Activated effector memory CD4-positive, alpha-beta T cell treated with anti-CD3 and anti-CD28 coated beads, Interleukin-2, amount 50 U/mL, for 16 hours (primary cell): Measurements from ENCODE around the gene NR2F1-AS1.

Experiments
- DNase-seq: peaks from one replicate; pipeline ENCODE4 v3.0.0-alpha.2; 2020

Gene NR2F1-AS1

DNA sequence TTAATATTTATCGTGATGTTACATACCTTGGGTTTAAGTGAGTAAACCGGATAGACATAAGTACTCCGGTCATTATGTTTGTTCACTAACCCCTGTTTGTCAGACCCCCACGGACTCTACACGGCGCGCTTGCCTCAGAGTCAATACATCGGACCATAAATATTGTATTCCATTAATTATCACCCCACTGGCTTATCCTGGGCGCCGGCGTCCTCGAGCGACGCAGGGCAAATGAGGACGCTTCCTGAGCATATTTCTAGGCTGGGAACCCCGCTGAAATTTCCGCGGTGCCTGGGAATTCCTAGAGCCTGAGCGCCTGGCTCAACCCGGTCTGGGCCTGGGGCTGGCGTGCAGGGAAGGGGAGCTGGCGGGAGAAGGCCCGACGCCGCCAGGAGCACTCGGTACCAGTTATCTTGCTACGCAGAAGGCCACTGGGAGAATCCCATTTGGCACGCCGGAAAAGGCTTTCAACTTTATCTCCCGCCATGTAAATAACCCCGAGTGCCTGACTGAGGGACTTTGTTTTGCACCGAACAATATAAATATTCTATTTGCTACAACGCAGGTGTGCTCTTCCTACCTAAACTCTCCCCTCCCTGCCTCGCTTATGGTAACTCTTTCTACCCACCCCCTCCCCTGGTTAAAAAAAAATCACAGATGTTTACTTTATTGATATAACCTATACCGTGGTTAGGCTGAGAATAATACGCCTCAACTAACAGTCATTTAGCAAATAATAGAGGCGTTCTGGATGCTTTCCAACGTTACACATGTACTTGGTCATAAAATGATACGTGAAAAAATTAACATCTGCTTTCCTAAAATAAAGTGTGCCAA is 21.4 kb upstream of the NR2F1-AS1 start:
- DNase-seq, result no peak

DNA sequence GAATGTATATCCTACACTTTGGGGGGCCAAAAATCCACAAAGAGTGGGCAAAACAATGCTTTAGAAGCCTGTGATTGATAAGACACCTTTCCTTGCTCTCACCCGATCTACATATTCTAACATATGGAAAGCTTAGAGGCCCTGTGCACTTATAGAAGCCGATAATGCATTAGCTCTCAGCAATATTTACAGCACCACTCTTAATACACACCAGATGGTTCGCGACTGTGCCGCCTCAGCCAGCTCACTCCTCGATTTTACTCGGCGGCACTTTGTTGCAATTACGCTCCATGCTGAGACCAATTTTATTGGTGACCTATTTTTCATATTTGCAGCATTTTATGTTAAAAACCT is 20.8 kb upstream of the NR2F1-AS1 start:
- no peak for DNase-seq

DNA sequence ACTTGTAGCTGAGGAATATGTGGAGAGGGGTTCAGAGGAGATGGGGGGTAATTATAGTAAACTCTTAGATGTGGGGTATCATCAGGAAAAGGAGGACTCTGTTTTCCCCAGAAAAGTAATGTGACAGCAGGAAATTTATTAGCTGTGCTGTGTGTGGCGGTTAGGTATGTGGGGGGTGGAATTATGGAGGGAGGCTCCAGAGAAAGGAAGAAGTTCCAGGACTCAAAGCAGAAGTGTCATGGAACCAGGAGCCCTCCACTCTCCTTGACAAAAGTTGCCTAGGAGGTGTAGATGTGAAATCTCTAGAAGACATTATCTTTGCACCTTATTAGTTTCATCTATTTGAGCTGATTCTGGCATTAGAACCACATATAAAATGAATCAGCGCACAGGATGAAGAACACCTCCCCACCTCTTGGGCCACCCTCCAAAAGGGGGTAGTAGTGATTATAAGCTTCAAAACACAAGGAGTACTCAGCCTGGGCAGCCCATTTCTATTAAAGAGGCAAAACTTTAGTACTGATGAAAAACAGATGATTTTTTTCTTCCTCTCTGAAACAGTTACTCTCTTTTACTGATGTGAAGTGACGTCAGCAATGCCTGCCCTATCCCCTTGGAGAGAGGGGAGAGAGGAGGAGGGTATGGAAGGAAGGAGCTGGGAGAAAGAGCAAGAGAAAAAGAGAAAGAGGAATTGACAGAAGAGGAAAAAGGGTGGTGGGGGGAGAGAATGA is 20.2 kb upstream of the NR2F1-AS1 start:
- no peak for DNase-seq

DNA sequence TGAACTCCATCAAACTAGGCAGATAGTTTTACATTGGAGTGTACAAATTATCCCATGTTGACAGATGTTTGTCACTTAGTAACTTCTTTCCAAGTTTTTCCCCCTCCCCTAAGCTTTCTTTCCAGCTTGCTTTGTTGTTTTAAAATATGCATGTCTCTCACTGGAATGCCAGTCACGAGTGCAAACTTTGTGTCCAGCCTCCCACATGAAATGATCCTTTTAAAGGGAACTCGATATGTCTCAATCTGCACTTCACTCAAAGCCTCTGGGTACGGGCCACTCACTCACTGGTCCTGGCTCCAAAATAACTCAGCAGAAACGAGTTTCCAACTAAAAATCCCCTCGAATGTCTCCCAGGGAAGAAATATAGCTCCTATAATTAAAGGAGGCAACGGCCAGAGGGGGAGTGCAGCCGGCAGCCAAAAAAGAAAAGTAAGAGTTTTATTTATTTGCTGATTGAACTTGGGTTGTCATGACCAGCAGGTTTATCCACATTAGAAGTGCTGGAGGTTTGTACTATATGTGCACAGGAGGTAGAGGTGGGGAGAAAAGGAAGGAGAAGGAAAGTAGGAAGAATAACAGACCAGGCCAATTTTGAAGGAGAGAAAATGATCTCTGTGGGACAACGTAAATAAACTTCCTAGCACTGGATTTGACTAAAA is 19.5 kb upstream of the NR2F1-AS1 start:
- DNase-seq, result no peak

DNA sequence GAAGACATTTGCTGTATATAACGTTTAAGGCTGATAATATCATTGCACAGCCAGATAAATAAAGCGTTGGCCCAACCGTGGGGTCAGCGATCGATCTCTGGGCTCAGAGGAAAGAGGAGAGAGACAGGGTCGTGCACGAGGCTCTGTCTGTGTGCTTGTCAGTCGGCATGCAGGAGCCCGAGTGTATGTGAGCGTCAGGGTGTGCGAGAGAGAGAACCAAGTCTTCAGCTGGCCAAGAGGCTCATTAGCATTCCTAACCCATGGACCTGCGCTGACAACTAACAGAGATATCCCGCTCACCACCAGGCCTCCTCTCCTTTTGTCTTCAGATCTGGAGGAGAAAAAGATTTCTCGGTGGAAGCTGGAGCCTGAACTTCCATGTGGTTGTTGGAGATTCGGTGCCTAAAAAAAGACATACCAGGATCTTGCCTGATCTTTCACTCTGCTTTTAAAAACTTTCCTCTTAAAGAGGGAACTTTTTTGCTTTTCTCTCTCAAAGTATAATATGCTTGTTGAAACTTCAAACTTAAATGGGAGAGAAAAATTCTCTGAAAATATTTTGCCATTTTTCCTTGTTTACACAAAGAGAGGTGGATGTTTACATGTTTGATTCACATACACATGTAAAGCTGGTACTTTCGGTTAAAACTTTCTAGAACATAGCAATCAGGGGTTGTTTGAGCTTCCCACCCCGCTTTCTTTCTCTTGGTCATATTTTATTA is 18.5 kb upstream of the NR2F1-AS1 start:
- no peak for DNase-seq

DNA sequence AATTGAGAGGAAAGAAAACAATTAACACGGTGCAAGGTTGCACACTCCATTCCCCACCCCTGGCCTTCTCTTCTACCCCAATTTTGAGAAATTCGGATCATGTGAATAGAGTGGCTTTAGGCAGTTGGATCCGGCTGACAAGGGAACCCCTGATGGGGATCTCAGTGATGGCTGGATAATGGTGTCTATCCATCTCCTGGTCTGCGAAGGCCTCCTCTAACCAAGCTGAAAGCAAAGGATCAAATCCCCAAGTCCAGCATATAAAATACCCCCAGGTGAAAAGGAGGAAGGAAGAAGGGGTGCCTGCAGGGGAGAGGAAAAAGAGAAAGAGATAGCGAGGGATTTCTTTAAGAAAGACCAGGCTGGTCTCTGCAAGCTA is 18.0 kb upstream of the NR2F1-AS1 start:
- DNase-seq, result no peak

DNA sequence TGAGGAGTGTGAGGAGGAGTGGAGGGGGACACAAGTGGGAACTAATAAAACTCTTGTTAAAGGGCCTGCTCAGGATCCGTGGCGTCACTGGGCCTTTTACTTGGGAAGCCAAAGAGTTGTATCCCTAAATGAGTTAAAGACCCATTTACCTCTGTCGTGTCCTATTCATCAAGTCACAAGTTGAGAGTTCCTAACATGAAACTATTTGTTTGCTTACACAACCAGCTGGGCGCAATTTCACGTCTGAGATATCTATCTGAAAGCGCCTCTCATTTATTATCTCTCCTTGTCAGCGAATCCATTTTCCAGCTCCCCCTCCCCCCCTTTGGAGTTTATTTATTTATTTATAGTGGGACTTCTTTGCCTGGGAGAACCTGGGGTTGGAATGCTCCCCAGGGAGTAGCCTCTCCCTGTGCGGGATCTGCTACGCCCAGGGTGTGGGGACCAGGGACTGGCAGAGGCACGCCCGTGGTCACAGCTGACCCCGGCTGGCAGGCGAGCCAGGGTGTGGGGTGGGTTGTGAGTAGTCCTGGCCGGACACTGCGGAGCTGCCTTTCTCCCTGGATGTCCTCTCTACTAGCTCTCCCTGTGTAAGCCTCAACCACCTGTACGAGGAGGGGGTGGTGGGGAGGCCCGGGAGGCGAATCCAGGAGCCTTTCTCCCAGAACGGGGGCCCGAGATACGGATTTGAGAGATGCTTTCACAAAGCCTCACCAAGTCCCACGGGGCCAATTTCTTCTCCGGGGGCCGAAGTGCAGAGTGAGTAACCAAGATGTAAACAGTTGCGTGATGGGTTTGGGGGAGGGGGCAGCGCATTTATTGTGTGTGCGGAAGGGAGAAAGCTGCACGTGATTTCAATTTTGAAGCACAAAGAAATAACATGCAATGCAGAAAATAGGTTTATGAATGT is 17.3 kb upstream of the NR2F1-AS1 start:
- DNase-seq, result no peak

DNA sequence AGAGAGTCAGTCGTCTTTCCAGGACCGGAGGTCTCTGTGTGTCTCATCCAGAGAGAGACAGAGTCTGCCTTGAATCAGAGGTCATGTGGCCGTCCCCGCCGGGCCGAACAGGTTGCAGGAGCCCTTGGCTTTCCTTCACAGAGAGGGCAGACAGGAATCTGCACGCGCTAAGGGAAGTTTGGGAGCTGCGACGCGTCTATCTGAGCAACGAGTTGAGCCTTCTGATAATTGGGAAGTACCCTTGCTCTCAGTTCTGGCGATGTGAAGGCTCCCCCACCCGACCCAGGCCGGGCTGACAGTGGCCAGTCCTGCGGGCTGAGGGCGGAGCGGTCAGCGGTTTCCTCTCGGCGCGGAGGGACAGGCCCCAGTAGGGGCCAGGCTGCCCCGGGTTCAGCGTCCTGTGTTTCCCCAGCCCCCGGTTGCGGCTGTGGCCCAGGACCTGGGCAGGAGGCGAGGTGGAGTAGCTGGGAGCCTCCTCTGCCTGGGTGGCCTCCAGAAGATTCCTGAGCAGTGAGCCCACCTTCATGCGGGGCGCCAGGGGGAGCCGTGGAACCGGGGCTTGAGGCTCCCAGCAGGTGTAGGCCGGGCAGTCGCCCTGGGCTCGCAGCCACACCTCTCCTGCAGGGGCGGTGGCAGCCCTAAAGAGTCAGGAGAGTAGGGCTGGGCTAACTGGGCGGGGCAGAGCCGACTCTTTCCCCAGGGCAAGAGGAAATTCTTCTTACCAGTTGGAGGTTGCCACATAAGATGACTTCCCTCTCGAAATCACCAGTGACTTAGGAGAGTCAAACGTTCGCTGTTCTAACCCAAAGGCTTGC is 15.9 kb upstream of the NR2F1-AS1 start:
- no peak for DNase-seq

DNA sequence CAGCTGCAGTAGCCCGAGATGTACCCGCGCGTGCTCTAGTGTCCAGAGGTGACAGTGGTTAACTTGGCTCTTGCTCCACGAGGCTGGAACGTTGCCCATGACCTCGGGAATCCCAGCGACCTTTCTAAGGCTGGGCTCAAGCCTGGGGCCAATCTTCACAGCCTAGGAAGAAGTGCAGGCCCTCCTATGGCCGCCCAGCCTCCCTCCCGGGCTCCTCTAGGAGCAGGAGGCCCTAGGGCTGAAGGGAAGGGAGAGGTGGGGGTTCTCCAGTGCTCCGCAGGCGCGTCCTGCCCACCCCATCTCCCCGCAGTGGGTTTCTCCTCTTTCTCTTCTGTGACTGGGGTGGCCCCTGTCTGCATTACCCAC is 15.3 kb upstream of the NR2F1-AS1 start:
- DNase-seq, result no peak

DNA sequence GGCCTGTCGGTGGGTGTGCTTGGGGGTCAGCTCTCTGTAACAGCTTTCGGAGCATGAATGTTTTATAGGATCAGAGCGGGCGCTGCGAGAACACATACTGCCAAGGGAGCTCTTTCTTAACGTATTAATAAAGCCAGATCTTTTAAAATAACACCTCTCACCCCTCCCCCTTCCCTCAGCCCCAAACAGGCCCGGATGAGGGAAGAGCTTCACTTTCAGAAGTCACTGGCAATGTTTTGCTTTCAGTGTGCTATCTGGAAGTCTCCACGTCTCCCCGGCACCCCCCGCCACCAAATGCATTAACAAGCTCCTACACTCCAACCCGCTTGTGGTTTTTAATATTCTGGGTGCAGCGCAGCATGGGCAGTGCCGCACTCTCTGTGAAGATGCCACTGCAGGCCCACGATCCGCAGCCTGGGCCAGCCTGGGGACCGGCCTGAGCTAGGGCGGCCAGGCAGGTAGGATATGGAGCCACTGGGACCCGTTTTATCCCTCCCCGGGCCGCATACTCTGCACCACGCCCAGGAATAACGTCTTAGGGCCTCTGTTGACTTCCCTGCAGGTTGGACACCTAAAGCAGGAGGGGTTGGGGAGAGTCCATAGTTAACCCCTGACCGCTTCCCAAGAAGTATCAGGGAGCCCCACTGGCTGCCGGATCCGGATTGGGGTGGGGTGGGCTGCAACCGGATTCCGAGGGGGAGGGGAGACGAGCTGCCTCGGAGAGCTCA is 14.6 kb upstream of the NR2F1-AS1 start:
- no peak for DNase-seq

DNA sequence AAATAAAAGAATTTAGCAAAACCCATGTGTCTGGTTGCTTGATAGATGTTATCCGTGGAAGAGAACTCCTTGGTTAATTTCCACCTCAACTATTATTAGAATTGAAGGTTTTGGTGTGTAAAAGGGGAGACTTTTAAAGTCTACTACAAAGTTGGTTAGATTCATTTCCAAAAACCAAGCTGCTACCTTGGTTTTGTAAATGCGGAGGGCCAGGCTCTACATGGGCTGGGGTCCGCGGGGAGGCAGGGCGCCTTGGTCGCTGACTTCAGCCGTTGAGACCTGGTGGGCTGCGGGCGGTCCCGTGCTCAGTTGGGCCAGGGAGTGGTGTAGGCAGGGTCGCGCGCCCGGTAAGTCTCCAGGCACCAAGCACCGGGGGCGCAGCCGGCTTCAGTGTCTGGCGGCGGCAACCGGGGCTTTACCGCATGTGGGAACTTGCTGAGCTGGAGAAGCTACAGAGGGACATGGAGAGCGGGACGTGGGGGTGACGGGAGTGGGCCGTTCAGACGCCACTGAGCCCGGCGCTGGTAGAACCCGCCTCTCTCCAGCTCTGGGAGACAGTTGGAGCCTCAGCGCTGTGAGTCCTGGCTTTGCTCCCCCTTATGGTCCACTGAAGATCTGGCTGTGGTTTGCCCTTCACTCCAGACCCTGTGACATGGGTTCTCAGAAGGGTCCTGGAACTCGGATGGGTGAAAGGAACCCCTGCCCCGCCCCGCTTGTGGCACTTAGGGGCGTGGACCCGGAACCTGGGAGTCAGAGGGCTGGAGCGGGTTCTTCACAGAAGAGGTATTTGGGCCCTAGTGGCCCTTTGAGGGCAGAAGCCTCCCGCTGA is 13.8 kb upstream of the NR2F1-AS1 start:
- no peak for DNase-seq

DNA sequence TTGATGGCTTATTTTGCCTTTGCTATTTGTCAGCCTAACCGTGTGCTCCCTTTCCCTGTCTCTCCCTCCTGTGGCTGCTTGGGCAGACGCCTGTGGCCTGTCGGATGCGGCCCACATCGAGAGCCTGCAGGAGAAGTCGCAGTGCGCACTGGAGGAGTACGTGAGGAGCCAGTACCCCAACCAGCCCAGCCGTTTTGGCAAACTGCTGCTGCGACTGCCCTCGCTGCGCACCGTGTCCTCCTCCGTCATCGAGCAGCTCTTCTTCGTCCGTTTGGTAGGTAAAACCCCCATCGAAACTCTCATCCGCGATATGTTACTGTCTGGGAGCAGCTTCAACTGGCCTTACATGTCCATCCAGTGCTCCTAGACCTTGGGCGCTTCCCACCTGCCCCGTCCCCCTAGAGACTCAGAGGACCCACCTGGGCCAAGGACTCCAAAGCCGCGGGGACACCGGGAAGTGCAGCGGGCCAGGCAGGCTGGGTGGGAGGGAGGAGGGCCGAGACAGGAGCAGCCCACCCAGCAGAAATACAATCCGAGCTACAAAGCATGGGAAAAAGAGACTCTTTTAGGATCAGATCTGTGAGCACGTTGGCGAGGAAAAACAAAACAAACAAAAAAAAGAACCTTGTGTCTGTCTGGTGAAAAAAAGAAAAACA is 12.6 kb upstream of the NR2F1-AS1 start:
- DNase-seq, result no peak

DNA sequence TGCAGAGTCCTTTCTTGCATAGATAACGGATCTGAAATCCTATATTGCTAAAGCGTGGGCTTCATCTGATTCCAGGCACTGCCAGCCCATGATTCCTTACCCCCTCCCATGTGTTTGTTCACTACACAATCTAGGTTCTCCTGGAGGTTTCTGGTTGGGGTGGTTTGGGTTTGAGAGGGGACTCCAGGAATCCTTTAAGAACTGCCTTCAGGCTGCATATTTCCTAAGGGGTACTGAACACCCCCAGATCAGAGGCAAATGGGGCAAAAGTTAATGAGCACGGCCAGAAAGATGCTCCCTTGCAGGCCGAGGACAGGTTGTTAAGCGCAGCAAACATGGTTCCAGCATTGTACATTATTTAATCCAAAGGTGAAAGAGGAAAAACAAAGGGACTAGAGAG is 11.9 kb upstream of the NR2F1-AS1 start:
- no peak for DNase-seq

DNA sequence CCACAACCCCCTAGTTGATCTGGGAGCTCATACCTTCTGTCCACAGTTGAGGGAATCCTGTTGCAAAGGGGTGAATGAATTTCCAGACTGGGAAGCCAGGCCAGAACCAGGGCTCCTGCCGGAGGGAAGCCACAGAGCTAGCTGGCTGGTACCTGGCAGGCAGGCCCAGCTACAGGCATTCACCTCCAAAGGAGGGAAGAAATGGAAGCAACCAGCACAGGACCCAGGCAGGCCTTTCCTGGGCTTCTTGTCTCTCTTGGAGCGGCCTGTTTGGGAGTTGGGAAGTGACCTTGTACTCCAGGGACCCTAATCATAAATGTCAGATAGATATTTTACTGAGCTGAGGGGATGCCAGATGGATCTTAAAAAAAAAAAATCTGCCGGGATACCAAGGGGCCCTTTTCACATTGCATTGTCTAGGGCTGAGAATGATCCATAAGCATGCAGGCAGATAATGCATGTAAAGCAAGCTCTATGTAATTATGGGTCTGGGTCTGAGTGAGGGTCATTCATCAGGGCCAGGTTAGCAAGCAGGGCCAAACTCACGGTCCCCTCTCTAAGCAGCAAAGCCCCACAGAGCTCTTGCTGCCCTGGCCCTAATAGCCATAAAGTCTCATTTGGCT is 10.4 kb upstream of the NR2F1-AS1 start:
- DNase-seq, result no peak

DNA sequence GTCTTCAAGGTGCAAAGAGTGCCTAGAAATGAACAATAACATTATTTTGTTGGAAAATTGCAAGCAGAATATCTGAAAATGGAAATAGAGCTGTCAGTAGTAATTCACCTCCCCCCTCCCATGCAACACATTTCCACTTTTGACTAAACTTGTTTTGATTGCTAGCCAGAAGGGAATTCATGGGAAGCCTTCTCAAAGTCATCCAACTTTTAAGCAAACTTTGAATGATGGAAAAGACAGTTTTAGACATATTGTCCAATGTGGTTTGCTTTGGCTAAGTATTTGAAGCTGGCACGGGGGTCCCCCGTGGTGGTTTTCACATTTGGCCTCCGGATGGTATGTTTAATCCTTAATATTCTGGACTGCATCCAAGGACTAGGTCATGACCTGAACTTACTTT is 9.5 kb upstream of the NR2F1-AS1 start:
- DNase-seq, result no peak

DNA sequence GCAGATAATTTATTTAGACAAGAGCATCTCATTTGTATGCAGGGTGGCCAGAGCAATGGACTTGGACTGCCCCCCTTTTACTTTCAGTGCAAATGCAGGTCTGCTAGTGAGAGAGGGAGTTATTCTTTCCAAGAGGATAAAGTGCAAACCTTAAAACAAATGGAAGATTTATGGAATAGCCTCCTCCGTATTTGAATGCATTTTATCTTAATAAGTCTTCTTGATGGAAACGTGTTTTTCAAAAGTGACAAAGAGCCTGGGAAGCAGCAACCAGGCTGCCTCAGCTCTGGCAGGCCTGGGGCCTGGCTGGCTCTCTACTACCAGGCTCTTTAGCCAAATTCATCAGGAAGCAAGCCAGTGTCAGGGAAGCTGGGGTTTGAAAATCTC is 8.8 kb upstream of the NR2F1-AS1 start:
- no peak for DNase-seq

DNA sequence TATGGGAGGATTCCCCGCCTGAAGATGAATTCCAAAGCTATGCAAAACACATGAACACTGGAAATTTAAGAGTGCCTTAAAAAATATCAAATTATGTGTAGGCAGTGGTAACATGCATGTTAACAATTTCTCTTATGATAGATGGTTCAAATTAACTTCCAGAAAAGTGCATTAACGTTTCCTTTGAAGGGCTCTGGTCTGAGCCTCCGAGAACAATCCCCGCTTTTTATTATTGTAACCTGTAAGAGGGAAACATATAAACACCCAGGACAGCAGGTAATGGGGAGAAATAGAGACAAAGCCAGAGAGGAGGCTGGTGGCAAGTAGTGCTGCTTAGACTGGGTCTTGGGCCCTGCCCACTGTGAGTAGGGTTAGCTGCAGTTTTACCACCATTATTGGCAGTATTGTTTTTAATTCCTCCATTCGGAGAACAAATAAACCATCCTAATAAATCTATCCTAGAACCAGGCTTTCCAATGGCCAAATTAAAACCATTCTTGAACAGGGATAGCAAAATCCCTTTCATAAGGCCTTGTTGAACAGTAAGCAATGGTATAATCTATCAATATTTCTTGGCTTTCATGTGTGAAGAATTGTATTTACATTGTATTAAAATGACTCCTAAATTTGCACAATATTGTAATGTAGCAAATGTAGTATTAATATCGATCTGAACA is 8.3 kb upstream of the NR2F1-AS1 start:
- no peak for DNase-seq
